RWPE2 (cell line): Measurements from ENCODE around the gene RETREG1.

Experiments used
- ATAC-seq: fragments of 200-7000 bp; cut with Tn5 transposase; 3 replicates; pipeline ENCODE4 v1.9.1; 2021; ENCODE audit warnings: low read depth
- DNase-seq: peaks from one replicate; pipeline ENCODE4 v3.0.0-alpha.2; 2020; ENCODE audit warnings: low spot score
- H3K27ac ChIP-seq: fragments of 450-650 bp; 2 replicates; pipeline ENCODE4 v1.5.1; 2017; ENCODE audit warnings: mild to moderate bottlenecking; ENCODE audit not compliant: poor library complexity, severe bottlenecking
- H3K27me3 ChIP-seq: fragments of 250-450 bp; sonication (Bioruptor Pico); 2 replicates; pipeline ENCODE4 v1.5.1; 2021; ENCODE audit warnings: mild to moderate bottlenecking, moderate library complexity; ENCODE audit not compliant: insufficient read depth, poor library complexity, severe bottlenecking
- H3K36me3 ChIP-seq: fragments of 250-450 bp; sonication (Bioruptor Pico); 2 replicates; pipeline ENCODE4 v1.5.1; 2020; ENCODE audit warnings: low read depth, mild to moderate bottlenecking, moderate library complexity
- H3K4me1 ChIP-seq: fragments of 250-450 bp; sonication (Bioruptor Pico); 2 replicates; pipeline ENCODE4 v1.5.1; 2021; ENCODE audit warnings: mild to moderate bottlenecking, moderate library complexity; ENCODE audit not compliant: insufficient read depth, poor library complexity, severe bottlenecking
- H3K4me3 ChIP-seq: fragments of 250-450 bp; sonication (Bioruptor Pico); 2 replicates; pipeline ENCODE4 v1.5.1; 2021; ENCODE audit warnings: mild to moderate bottlenecking, moderate library complexity; ENCODE audit not compliant: severe bottlenecking
- H3K9me3 ChIP-seq: fragments of 250-450 bp; sonication (Bioruptor Pico); 2 replicates; pipeline ENCODE4 v1.5.1; 2021; ENCODE audit warnings: mild to moderate bottlenecking, moderate library complexity; ENCODE audit not compliant: severe bottlenecking
- TF ChIP-seq, protein P1 (sequence below): fragments of 450-650 bp; IDR thresholded peaks from one replicate; pipeline ENCODE4 v1.5.1; 2017; ENCODE audit warnings: mild to moderate bottlenecking, moderate library complexity; ENCODE audit not compliant: poor library complexity, severe bottlenecking

RETREG1 gene

DNA sequence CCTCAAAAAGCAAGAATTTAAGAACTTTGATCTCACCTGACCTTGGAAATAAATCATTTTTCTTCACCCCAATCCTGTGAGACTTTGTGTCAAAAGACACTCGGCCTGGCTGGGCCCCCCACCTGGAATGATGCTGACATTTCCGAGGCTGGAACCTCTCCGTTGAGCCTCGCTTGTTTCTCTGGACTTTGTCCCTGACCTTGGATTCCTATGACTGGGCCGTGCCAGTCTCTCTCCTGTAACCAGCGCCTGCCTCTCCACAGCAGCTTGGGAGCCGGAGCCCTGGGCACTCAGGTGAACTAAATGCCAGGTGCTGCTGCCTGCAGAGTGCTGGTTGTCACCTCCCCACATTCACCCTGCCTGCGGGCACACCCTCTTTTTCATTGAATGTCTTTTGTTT, 62.7 kb downstream of the RETREG1 start:
- TF ChIP-seq, protein P1, sequence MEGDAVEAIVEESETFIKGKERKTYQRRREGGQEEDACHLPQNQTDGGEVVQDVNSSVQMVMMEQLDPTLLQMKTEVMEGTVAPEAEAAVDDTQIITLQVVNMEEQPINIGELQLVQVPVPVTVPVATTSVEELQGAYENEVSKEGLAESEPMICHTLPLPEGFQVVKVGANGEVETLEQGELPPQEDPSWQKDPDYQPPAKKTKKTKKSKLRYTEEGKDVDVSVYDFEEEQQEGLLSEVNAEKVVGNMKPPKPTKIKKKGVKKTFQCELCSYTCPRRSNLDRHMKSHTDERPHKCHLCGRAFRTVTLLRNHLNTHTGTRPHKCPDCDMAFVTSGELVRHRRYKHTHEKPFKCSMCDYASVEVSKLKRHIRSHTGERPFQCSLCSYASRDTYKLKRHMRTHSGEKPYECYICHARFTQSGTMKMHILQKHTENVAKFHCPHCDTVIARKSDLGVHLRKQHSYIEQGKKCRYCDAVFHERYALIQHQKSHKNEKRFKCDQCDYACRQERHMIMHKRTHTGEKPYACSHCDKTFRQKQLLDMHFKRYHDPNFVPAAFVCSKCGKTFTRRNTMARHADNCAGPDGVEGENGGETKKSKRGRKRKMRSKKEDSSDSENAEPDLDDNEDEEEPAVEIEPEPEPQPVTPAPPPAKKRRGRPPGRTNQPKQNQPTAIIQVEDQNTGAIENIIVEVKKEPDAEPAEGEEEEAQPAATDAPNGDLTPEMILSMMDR, result no peak
- no peaks in the 10 kb centered on the region for H3K9me3 ChIP-seq
- no peaks in the 10 kb centered on the region for H3K27me3 ChIP-seq
- no peak for ATAC-seq
- H3K4me1 ChIP-seq, result peaks cover 9% of the 10 kb centered on the region
- no peak for DNase-seq
- H3K4me3 ChIP-seq, result no peak overlapping the region
- H3K27ac ChIP-seq, result no peak overlapping the region
- H3K36me3 ChIP-seq, result no peaks in the 10 kb centered on the region

DNA sequence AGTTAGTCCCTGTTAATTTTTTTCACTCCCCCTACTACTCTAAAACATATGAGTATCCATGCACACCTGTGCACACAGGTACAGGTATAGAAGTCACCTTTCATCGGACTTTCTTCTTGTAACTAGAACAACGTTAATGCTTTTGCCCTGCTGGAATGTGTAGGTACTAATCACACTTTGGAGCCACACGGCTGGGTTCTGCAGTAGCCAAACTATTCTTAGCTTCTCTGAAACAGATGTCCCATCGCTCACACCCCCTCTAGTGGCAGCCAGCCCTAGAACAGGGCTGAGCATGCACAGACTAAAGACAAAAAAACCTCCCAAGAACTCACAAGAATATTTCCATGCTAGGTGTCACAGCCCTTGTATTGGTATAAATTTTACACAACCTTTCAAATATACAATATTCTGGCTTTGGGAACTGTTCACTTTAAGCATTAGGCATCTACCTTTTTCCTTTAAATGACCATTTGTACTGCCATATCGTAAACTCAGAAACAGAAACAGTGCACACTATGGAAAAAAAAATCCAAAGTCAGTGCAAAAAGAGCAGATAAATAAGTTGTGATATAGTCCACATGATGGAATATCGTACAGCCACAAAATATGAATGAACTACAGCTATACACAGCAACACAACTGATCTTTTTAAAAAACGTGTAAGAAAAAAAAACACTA, 64.0 kb downstream of the RETREG1 start:
- no peaks in the 10 kb centered on the region for H3K27me3 ChIP-seq
- DNase-seq (no peak), ATAC-seq (peak; percentile 97)
- H3K27ac ChIP-seq, result no peak overlapping the region
- TF ChIP-seq, protein P1, result peak; percentile 96
- H3K9me3 ChIP-seq, result no peaks in the 10 kb centered on the region
- H3K4me3 ChIP-seq, result no peak overlapping the region
- H3K36me3 ChIP-seq, result no peaks in the 10 kb centered on the region
- peaks cover 9% of the 10 kb centered on the region for H3K4me1 ChIP-seq

DNA sequence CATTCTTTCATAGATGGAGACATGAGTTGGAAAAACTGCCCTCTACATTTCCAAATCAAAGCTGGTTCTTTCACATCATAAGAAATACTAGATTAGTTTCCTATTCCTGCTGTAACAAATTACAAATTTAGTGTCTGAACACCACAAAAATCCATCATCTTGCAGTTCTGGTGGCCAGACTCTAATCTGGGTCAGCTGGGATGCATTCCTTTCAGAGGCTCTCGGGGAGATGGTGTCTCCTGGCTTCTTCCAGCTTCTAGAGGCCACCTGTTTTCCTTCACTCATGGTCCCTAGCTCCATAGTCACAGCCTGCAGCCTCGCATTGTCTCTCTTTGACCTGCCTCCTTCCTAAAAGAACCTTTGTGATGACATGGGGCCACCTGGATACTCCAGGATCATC, 65.2 kb downstream of the RETREG1 start:
- Histone ChIP-seq H3K9me3 (no peaks in the 10 kb centered on the region), H3K4me3 (no peak overlapping the region), H3K36me3 (no peaks in the 10 kb centered on the region), H3K4me1 (peaks cover 9% of the 10 kb centered on the region), H3K27me3 (no peaks in the 10 kb centered on the region), H3K27ac (no peak overlapping the region)
- DNase-seq (no peak), ATAC-seq (no peak)
- TF ChIP-seq, protein P1, result no peak

DNA sequence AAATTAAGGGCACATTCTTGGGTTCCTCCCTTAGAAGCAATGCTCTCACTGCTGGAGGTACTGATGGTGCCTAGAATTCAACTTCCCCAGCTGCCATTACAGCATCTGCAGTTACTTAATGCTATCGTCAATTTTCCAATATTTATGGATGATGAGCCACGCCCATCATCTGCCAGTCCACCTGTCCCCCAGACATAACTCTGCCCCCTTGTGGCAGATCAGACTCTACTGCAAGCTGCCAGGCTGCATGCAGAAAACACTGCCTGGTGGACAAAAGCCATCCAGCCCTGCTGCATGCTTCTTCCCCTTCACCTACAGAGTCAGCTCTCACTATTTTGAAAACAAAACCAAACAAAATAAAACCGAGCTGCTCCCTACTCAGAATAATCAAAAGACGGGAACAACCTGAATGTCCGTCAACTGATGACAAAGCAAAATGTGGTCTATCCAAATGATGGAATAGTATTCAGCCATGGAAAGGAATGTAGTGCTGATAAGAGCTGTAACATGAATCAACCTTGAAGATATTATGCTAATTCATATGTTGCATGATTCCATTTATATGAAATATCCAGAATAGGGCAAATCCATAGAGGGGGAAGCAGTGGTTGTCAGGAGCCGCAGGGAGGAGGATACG, 66.4 kb downstream of the RETREG1 start:
- H3K27me3 ChIP-seq, result no peaks in the 10 kb centered on the region
- H3K4me1 ChIP-seq, result peaks cover 9% of the 10 kb centered on the region
- ATAC-seq (peak; percentile 62), DNase-seq (no peak)
- no peak overlapping the region for H3K27ac ChIP-seq
- H3K4me3 ChIP-seq, result no peak overlapping the region
- TF ChIP-seq, protein P1, result peak; percentile 96
- no peaks in the 10 kb centered on the region for H3K9me3 ChIP-seq
- no peaks in the 10 kb centered on the region for H3K36me3 ChIP-seq

DNA sequence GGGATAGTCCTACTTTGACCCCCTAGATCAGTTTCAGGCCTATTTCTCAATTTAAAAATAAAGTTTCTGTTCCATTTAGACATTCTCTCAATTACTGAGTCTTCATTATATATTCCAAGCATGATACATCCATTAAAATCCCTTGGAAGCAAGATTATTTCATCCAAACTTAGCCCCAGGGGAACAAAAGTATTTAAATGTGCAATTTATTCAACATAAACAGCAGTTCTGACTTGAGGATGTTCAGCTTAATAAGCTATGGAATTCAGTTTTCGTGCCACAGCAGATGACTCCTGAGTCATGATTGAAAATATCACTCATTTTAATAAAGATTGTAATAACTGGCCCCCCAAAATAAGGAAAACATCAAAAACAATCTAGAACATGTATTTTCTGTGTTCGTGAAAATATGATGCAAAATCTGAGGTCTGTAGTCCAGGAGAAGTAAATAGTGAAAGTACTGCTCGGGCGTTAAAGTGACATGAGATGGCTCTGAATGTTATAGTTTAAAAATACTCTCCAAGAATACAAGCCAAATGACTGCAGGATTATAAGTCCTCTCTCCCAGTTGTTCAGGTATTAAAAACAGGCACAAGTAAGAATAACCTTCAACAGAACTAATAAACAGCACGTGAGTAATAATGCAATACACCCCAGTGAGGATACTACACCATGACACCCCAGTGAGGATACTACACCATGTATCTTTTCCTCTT, 67.1 kb downstream of the RETREG1 start:
- Histone ChIP-seq H3K36me3 (no peaks in the 10 kb centered on the region), H3K9me3 (no peaks in the 10 kb centered on the region), H3K27me3 (no peaks in the 10 kb centered on the region), H3K27ac (no peak overlapping the region), H3K4me1 (peaks cover 9% of the 10 kb centered on the region), H3K4me3 (no peak overlapping the region)
- DNase-seq (no peak), ATAC-seq (no peak)
- TF ChIP-seq, protein P1, result no peak
